H1 (cell line): Measurements from ENCODE around the gene ISL2. TPM values are rescaled to one million over a fixed set of nuclear protein-coding genes. Genes with fewer than 3 reads are reported as not detected.

Experiments used
- CTCF ChIA-PET: fragments of 300-600 bp; sonication (Branson Sonifier 250); formaldehyde crosslinking; loops from one replicate; lab custom pipeline; 2021; ENCODE audit not compliant: partially characterized antibody; lab: Charles Lee
- POLR2A ChIA-PET: fragments of 300-600 bp; sonication (Branson Sonifier 250); formaldehyde crosslinking; loops from one replicate; lab custom pipeline; 2021; ENCODE audit warnings: inconsistent platforms; ENCODE audit not compliant: partially characterized antibody; lab: Charles Lee
- DNase-seq, 2 experiments: peaks; one replicate each; pipeline versions ENCODE4 v3.0.0 to v3.0.0-alpha.2; 2010 to 2022; ENCODE audit warnings: low spot score in 2 of 2, low read depth in 1 of 2, mixed read lengths in 1 of 2
- FAIRE-seq: peaks from 2 replicates; lab custom pipeline; 2011; peaks lifted over from hg19 to GRCh38; lab: Jason Lieb, UNC
- H2AFZ ChIP-seq: 2 replicates; pipeline ENCODE4 v1.8.1; 2012; ENCODE audit warnings: low read length, inconsistent platforms
- H2AK5ac ChIP-seq: 2 replicates; pipeline ENCODE4 v1.6.1; 2013; ENCODE audit warnings: low read depth, low read length
- H2BK120ac ChIP-seq: replicated peaks from 2 replicates; pipeline ENCODE3; 2013; ENCODE audit warnings: low read depth, low read length, inconsistent platforms
- H2BK12ac ChIP-seq: 2 replicates; pipeline ENCODE4 v1.6.1; 2013; ENCODE audit warnings: low read depth, low read length
- H2BK15ac ChIP-seq: 2 replicates; pipeline ENCODE4 v1.6.1; 2013; ENCODE audit warnings: low read length
- H2BK20ac ChIP-seq: 2 replicates; pipeline ENCODE4 v1.6.1; 2013; ENCODE audit warnings: low read length
- H2BK5ac ChIP-seq: 2 replicates; pipeline ENCODE4 v1.6.1; 2013; ENCODE audit warnings: low read depth, low read length
- H3K14ac ChIP-seq: 2 replicates; pipeline ENCODE4 v1.6.1; 2013; ENCODE audit warnings: inconsistent platforms; ENCODE audit not compliant: insufficient read length
- H3K18ac ChIP-seq: 2 replicates; pipeline ENCODE4 v1.6.1; 2013; ENCODE audit warnings: low read length; ENCODE audit errors: extremely low read depth
- H3K23ac ChIP-seq: 2 replicates; pipeline ENCODE4 v1.6.1; 2013; ENCODE audit warnings: inconsistent platforms; ENCODE audit not compliant: insufficient read length
- H3K23me2 ChIP-seq: 2 replicates; pipeline ENCODE4 v1.6.1; 2013; ENCODE audit warnings: low read depth, low read length
- H3K27ac ChIP-seq: 2 replicates; pipeline ENCODE4 v1.6.1; 2011; ENCODE audit warnings: low read depth, low read length, inconsistent platforms
- H3K27me3 ChIP-seq, 4 experiments: replicated peaks in 1 of 4; 1 replicate in 1 of 4; 2 replicates in 3 of 4; pipeline versions ENCODE4 v1.6.1 to v1.8.1; 2011 to 2013; ENCODE audit warnings: low read length in 3 of 4, mild to moderate bottlenecking in 3 of 4, inconsistent platforms in 2 of 4, mixed read lengths in 2 of 4, moderate library complexity in 1 of 4; ENCODE audit not compliant: control insufficient read depth in 3 of 4, insufficient read depth in 3 of 4; ENCODE audit errors: extremely low read depth in 1 of 4
- H3K36me3 ChIP-seq, 4 experiments: 2 replicates each; pipeline versions ENCODE4 v1.6.1 to v1.8.1; 2011 to 2013; ENCODE audit warnings: mild to moderate bottlenecking in 4 of 4, low read length in 3 of 4, moderate library complexity in 2 of 4, control low read depth in 1 of 4, inconsistent platforms in 1 of 4; ENCODE audit not compliant: insufficient read depth in 4 of 4, control insufficient read depth in 2 of 4
- H3K4ac ChIP-seq: replicated peaks from 2 replicates; pipeline ENCODE3; 2013; ENCODE audit warnings: low read length, low read depth, mixed read lengths, inconsistent platforms; ENCODE audit not compliant: insufficient read length
- H3K4me1 ChIP-seq, 4 experiments: replicated peaks in 1 of 4; 1 replicate in 1 of 4; 2 replicates in 3 of 4; pipeline versions ENCODE4 v1.6.1 to v1.8.1; 2011 to 2013; ENCODE audit warnings: low read length in 3 of 4, inconsistent platforms in 2 of 4, mixed read lengths in 1 of 4; ENCODE audit not compliant: insufficient read depth in 4 of 4, control insufficient read depth in 3 of 4
- H3K4me2 ChIP-seq, 2 experiments: 2 replicates each; pipeline versions ENCODE4 v1.6.1 to v1.8.1; 2011 to 2013; ENCODE audit warnings: low read depth in 2 of 2, low read length in 2 of 2, control low read depth in 1 of 2, inconsistent platforms in 1 of 2, mild to moderate bottlenecking in 1 of 2; ENCODE audit not compliant: insufficient read depth in 1 of 2
- H3K4me3 ChIP-seq, 4 experiments: fragments of 200-600, 300-600 bp in 1 of 4; sonication (generic), shearing (Covaris generic), sonication (Bioruptor Twin) in 1 of 4; 2 replicates each; pipeline versions ENCODE4 v1.5.1 to v1.8.1; 2011 to 2016; ENCODE audit warnings: low read length in 4 of 4, low read depth in 3 of 4, control low read depth in 2 of 4, inconsistent platforms in 2 of 4, mild to moderate bottlenecking in 2 of 4, mixed read lengths in 1 of 4, moderate library complexity in 1 of 4; ENCODE audit not compliant: insufficient read depth in 2 of 4; ENCODE audit errors: extremely low read depth in 1 of 4
- H3K56ac ChIP-seq: replicated peaks from 2 replicates; pipeline ENCODE3; 2013; ENCODE audit warnings: low read depth, mild to moderate bottlenecking, mixed read lengths, low read length, inconsistent platforms; ENCODE audit not compliant: insufficient read length
- H3K79me1 ChIP-seq: 2 replicates; pipeline ENCODE4 v1.6.1; 2013; ENCODE audit warnings: low read depth, low read length, control low read depth
- H3K79me2 ChIP-seq, 2 experiments: 2 replicates each; pipeline versions ENCODE4 v1.6.1 to v1.8.1; 2012 to 2013; ENCODE audit warnings: low read length in 2 of 2, mild to moderate bottlenecking in 2 of 2, inconsistent platforms in 1 of 2; ENCODE audit not compliant: insufficient read depth in 2 of 2, control insufficient read depth in 1 of 2
- H3K9ac ChIP-seq, 4 experiments: replicated peaks in 1 of 4; 1 replicate in 1 of 4; 2 replicates in 3 of 4; pipeline versions ENCODE4 v1.6.1 to v1.8.1; 2011 to 2013; ENCODE audit warnings: low read depth in 3 of 4, low read length in 3 of 4, control low read depth in 2 of 4, mild to moderate bottlenecking in 2 of 4, moderate library complexity in 2 of 4, inconsistent platforms in 1 of 4; ENCODE audit errors: extremely low read depth in 1 of 4
- H3K9me3 ChIP-seq, 2 experiments: 2 replicates each; pipeline versions ENCODE4 v1.6.1 to v1.8.1; 2012 to 2013; ENCODE audit warnings: mild to moderate bottlenecking in 2 of 2, moderate library complexity in 2 of 2, control low read depth in 1 of 2, inconsistent platforms in 1 of 2, low read depth in 1 of 2, low read length in 1 of 2, mixed read lengths in 1 of 2; ENCODE audit not compliant: insufficient read depth in 2 of 2
- H4K20me1 ChIP-seq, 2 experiments: replicated peaks in 1 of 2; 2 replicates each; pipeline versions ENCODE3 to v1.8.1; 2011 to 2013; ENCODE audit warnings: inconsistent platforms in 2 of 2, low read length in 2 of 2, mild to moderate bottlenecking in 1 of 2; ENCODE audit not compliant: insufficient read depth in 2 of 2, control insufficient read depth in 1 of 2
- H4K5ac ChIP-seq: 2 replicates; pipeline ENCODE4 v1.6.1; 2013; ENCODE audit warnings: low read length, low read depth, mixed read lengths, inconsistent platforms; ENCODE audit not compliant: insufficient read length
- H4K8ac ChIP-seq: 2 replicates; pipeline ENCODE4 v1.8.0; 2013; ENCODE audit warnings: mild to moderate bottlenecking, moderate library complexity, low read length, inconsistent platforms; ENCODE audit not compliant: insufficient read depth; ENCODE audit errors: extremely low read depth
- H4K91ac ChIP-seq: replicated peaks from 2 replicates; pipeline ENCODE3; 2013; ENCODE audit warnings: low read length, mixed read lengths, inconsistent platforms; ENCODE audit not compliant: insufficient read length
- ASH2L ChIP-seq: fragments of 200-600, 300-600 bp; sonication (generic); IDR thresholded peaks from one replicate; pipeline ENCODE4 v1.7.1; 2017; ENCODE audit warnings: low read length
- BACH1 ChIP-seq: IDR thresholded peaks from 2 replicates; pipeline ENCODE4 v1.6.1; 2012; ENCODE audit warnings: low read length, improper control_type of control experiment
- BCL11A ChIP-seq, 2 experiments: IDR thresholded peaks; one replicate each; pipeline ENCODE4 v1.6.1; 2011; ENCODE audit warnings: low read depth in 2 of 2, low read length in 2 of 2, mild to moderate bottlenecking in 2 of 2
- BRCA1 ChIP-seq: IDR thresholded peaks from 2 replicates; pipeline ENCODE4 v1.6.1; 2012; ENCODE audit warnings: low read depth, low read length, improper control_type of control experiment
- CBX5 ChIP-seq: fragments of 300-800, 300-1000 bp; sonication (generic); IDR thresholded peaks from 2 replicates; pipeline ENCODE4 v1.7.1; 2016; ENCODE audit warnings: antibody characterized with exemption, low read length, low read depth
- CEBPB ChIP-seq: IDR thresholded peaks from 2 replicates; pipeline ENCODE4 v1.6.1; 2012; ENCODE audit warnings: low read depth, low read length
- CREB1 ChIP-seq: IDR thresholded peaks from 2 replicates; pipeline ENCODE4 v1.6.1; 2012; ENCODE audit warnings: inconsistent platforms
- EP300 ChIP-seq, 2 experiments: IDR thresholded peaks; 1 replicate in 1 of 2; 2 replicates in 1 of 2; pipeline ENCODE4 v1.6.1; 2011 to 2012; ENCODE audit warnings: low read depth in 2 of 2, low read length in 2 of 2, mild to moderate bottlenecking in 2 of 2, borderline replicate concordance in 1 of 2, inconsistent platforms in 1 of 2, moderate library complexity in 1 of 2
- EZH2 ChIP-seq: fragments of 200-600 bp; sonication (generic); IDR thresholded peaks from 2 replicates; pipeline ENCODE4 v1.7.1; 2012; ENCODE audit warnings: low read depth, mild to moderate bottlenecking, moderate library complexity, low read length, inconsistent platforms; ENCODE audit not compliant: severe bottlenecking
- GTF2F1 ChIP-seq: IDR thresholded peaks from 2 replicates; pipeline ENCODE4 v1.6.1; 2012; ENCODE audit warnings: low read depth, low read length, improper control_type of control experiment, borderline replicate concordance
- NRF1 ChIP-seq: IDR thresholded peaks from 2 replicates; pipeline ENCODE4 v1.6.1; 2011; ENCODE audit warnings: mild to moderate bottlenecking, low read depth, low read length, improper control_type of control experiment
- PHF8 ChIP-seq: fragments of 200-600 bp; sonication (generic); conservative IDR thresholded peaks from 2 replicates; pipeline ENCODE4 v1.7.1; 2012; ENCODE audit warnings: low read depth, mild to moderate bottlenecking, inconsistent platforms, low read length, moderate library complexity
- POLR2A ChIP-seq, 2 experiments: IDR thresholded peaks; 1 replicate in 1 of 2; 2 replicates in 1 of 2; pipeline ENCODE4 v1.6.1; 2011; ENCODE audit warnings: low read depth in 2 of 2, low read length in 2 of 2, mild to moderate bottlenecking in 2 of 2; ENCODE audit errors: control extremely low read depth in 1 of 2
- POLR2AphosphoS5 ChIP-seq: IDR thresholded peaks from 2 replicates; pipeline ENCODE4 v1.6.1; 2011; ENCODE audit warnings: low read depth, low read length
- SIRT6 ChIP-seq: IDR thresholded peaks from one replicate; pipeline ENCODE4 v1.7.1; 2012; ENCODE audit warnings: low read length, inconsistent platforms
- SRF ChIP-seq: IDR thresholded peaks from 2 replicates; pipeline ENCODE4 v1.6.1; 2011; ENCODE audit warnings: mild to moderate bottlenecking, low read depth, low read length, moderate library complexity
- WGBS, 2 experiments: shearing (Covaris generic) in 1 of 2; methylation state at CpG; one replicate each; pipeline versions ENCODE4 v1.1.6 to v1.1.7; 2013 to 2015; ENCODE audit warnings: low lambda C conversion rate in 2 of 2, mixed read lengths in 2 of 2, inconsistent platforms in 1 of 2, low coverage in 1 of 2, missing lambda C conversion rate in 1 of 2; ENCODE audit not compliant: insufficient replicate concordance in 2 of 2, insufficient coverage in 1 of 2, insufficient read length in 1 of 2; ENCODE audit errors: extremely low coverage in 1 of 2, missing lambda C conversion rate in 1 of 2; 5-methylcytosine and 5-hydroxymethylcytosine counted together
- polyA plus RNA-seq, 7 experiments: library from polyadenylated mRNA; depleted of rRNA in 3 of 7; stranded (reverse) in 5 of 7; unstranded in 2 of 7; fragments of >200 nt in 5 of 7; fragments of 200-250 nt in 2 of 7; gene quantifications; 1 replicate in 5 of 7; 2 replicates in 1 of 7; 4 replicates in 1 of 7; pipeline versions ENCODE4 v1.2.1 to v1.2.3, GENCODE V29; 2011 to 2013; ENCODE audit warnings: missing spikeins in 2 of 7, mixed read lengths in 2 of 7
- total RNA-seq: library from RNA; stranded (reverse); fragmentation: NEBNext Ultra II Directional; extraction: Animal tissue kit (Norgen Biotek cat#: 25700); gene quantifications from 2 replicates; pipeline ENCODE4 v1.2.1, GENCODE V29; 2021

The ISL2 gene
- total and polyA plus RNA-seq, 2 of the 8 experiments (the other 6 are each of a cell fraction or from before 2014, with no cell fraction given), result 0.32 to 0.99 TPM

DNA sequence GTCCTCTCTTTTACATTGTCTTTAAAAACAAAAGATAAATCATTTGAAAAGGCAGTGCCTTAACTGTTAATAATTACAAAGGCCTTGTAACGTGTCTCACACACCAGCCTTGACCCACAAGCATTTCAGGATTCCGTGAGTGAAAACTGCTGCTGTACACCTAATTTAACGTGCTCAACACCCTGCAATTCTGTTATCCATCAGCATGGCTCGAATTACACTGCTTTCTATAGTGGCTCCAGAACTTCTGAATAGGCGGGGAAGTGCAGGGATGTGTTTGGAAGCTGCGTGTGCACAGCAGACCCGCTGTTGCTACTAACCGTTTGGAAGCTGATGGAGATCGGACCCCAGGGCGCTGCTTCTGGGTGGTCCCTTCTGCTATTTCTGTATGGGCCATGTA lies 15.4 kb upstream of the ISL2 start:
- no peak overlapping the region for H2AK5ac ChIP-seq
- no peaks in the 10 kb centered on the region for H3K79me2 ChIP-seq
- no peaks in the 10 kb centered on the region for H3K27me3 ChIP-seq
- H2BK15ac ChIP-seq, result no peak overlapping the region
- no peak overlapping the region for H2BK20ac ChIP-seq
- H3K23ac ChIP-seq, result no peak overlapping the region
- ChIA-PET CTCF (interaction anchor here (1.0 to 2.3 kb wide), 3 partner anchors 9 to 13 kb away, joined by 3 to 10 read pairs (median 4); partner anchors contain the start of gene ETFA), POLR2A (interaction anchor here (0.7 kb wide), 1 partner anchor 26 kb away, joined by 3 read pairs; no protein-coding TSS in a partner anchor)
- H2BK5ac ChIP-seq, result no peak overlapping the region
- no peak overlapping the region for H3K4me2 ChIP-seq
- no peaks in the 10 kb centered on the region for H3K79me1 ChIP-seq
- no peak overlapping the region for H4K91ac ChIP-seq
- H3K14ac ChIP-seq, result no peak overlapping the region
- H2BK120ac ChIP-seq, result no peak overlapping the region
- no peak overlapping the region for H3K4ac ChIP-seq
- peaks cover 0 to 3% (median 0%) of the 10 kb centered on the region in 4 experiments; a peak in 2 of 7 replicates for H3K4me1 ChIP-seq
- DNase-seq, result no peak
- H3K27ac ChIP-seq, result no peak overlapping the region
- no peak overlapping the region for H3K18ac ChIP-seq
- H2AFZ ChIP-seq, result 0 out of 2 replicates have a peak overlapping the region, but pooled peaks have one; percentile 67
- WGBS, 2 experiments, result 83% methylated on average over 10 of the region's 10 CpGs; no CpG with 5 or more reads in 1 of the 2 experiments
- no peak overlapping the region for H4K8ac ChIP-seq
- H3K36me3 ChIP-seq, result no peaks in the 10 kb centered on the region
- H4K5ac ChIP-seq, result no peak overlapping the region
- 0 out of 2 replicates have a peak, but pooled peaks cover 2% of the 10 kb centered on the region for H3K23me2 ChIP-seq
- no peak overlapping the region for H3K56ac ChIP-seq
- H3K4me3 ChIP-seq, result no peak overlapping the region
- no peak for FAIRE-seq
- H3K9ac ChIP-seq, result no peak overlapping the region
- no peak overlapping the region for H2BK12ac ChIP-seq
- H3K9me3 ChIP-seq, result no peaks in the 10 kb centered on the region
- no peaks in the 10 kb centered on the region for H4K20me1 ChIP-seq
- no peak for TF ChIP-seq EZH2
- TF ChIP-seq ASH2L, result no peak
- no peak for TF ChIP-seq EP300 (IDR thresholded peaks at IDR 0.05; ENCODE audit: borderline replicate concordance in 1 of 2, low read depth in 2 of 2, low read length in 2 of 2)
- no peak for TF ChIP-seq SRF
- no peak for TF ChIP-seq CBX5
- TF ChIP-seq GTF2F1, result no peak
- no peak for TF ChIP-seq BACH1
- TF ChIP-seq PHF8, result no peak
- no peak for TF ChIP-seq SIRT6
- no peak for TF ChIP-seq CEBPB
- TF ChIP-seq NRF1, result no peak
- TF ChIP-seq BRCA1, result no peak
- no peak for TF ChIP-seq POLR2AphosphoS5
- TF ChIP-seq CREB1, result no peak
- no peak for TF ChIP-seq BCL11A (IDR thresholded peaks at IDR 0.05; ENCODE audit: low read depth in 2 of 2, low read length in 2 of 2)
- TF ChIP-seq POLR2A (IDR thresholded peaks at IDR 0.05; ENCODE audit: control extremely low read depth in 1 of 2, low read depth in 2 of 2, low read length in 2 of 2), result no peak
